Measurements from ENCODE around the gene TSPAN11.

TSPAN11 gene

GRCh38 chr12:31033146-31033545 is 106.6 kb downstream of the TSPAN11 start:
- Histone ChIP-seq H3K9ac (ENCODE audit: low read length in 5 of 5) (no peak overlapping the region), H3K36me3 (ENCODE audit: control insufficient read depth in 5 of 5, insufficient read depth in 5 of 5, low read length in 5 of 5) (no peaks in the 10 kb centered on the region), H3K27ac (ENCODE audit: low read depth, low read length) (no peak overlapping the region), H3K27me3 (ENCODE audit: control insufficient read depth in 5 of 5, insufficient read depth in 4 of 5, low read length in 5 of 5) (peaks cover 0 to 2% (median 0%) of the 10 kb centered on the region in 5 donors), H3K4me3 (ENCODE audit: low read depth in 1 of 5, low read length in 5 of 5) (no peak overlapping the region), H3K9me3 (ENCODE audit: control insufficient read depth in 5 of 5, low read length in 5 of 5) (no peaks in the 10 kb centered on the region), H3K4me1 (ENCODE audit: control insufficient read depth in 5 of 5, insufficient read depth in 5 of 5, low read length in 5 of 5) (no peaks in the 10 kb centered on the region)

- Histone ChIP-seq H3K36me3 (ENCODE audit: control insufficient read depth in 5 of 5, insufficient read depth in 5 of 5, low read length in 5 of 5) (no peaks in the 10 kb centered on the region), H3K27ac (ENCODE audit: low read depth, low read length) (no peak overlapping the region), H3K4me3 (ENCODE audit: low read depth in 1 of 5, low read length in 5 of 5) (no peak overlapping the region), H3K27me3 (ENCODE audit: control insufficient read depth in 5 of 5, insufficient read depth in 4 of 5, low read length in 5 of 5) (peaks cover 0 to 2% (median 0%) of the 10 kb centered on the region in 5 donors), H3K9me3 (ENCODE audit: control insufficient read depth in 5 of 5, low read length in 5 of 5) (no peaks in the 10 kb centered on the region), H3K9ac (ENCODE audit: low read length in 5 of 5) (no peak overlapping the region), H3K4me1 (ENCODE audit: control insufficient read depth in 5 of 5, insufficient read depth in 5 of 5, low read length in 5 of 5) (no peaks in the 10 kb centered on the region)
These were observed 107.1 kb downstream of the TSPAN11 start for GRCh38 chr12:31033681-31034080.

- no peak overlapping the region for H3K27ac ChIP-seq (ENCODE audit: low read depth, low read length)
- peaks cover 0 to 2% (median 0%) of the 10 kb centered on the region in 5 donors for H3K27me3 ChIP-seq (ENCODE audit: control insufficient read depth in 5 of 5, insufficient read depth in 4 of 5, low read length in 5 of 5)
These were observed 107.8 kb downstream of the TSPAN11 start for GRCh38 chr12:31034372-31034771.

GRCh38 chr12:31035226-31035625 is 108.7 kb downstream of the TSPAN11 start:
- Histone ChIP-seq H3K27ac (ENCODE audit: low read depth, low read length) (no peak overlapping the region), H3K27me3 (ENCODE audit: control insufficient read depth in 5 of 5, insufficient read depth in 4 of 5, low read length in 5 of 5) (peaks cover 0 to 2% (median 0%) of the 10 kb centered on the region in 5 donors), H3K36me3 (ENCODE audit: control insufficient read depth in 5 of 5, insufficient read depth in 5 of 5, low read length in 5 of 5) (no peaks in the 10 kb centered on the region), H3K9ac (ENCODE audit: low read length in 5 of 5) (no peak overlapping the region), H3K9me3 (ENCODE audit: control insufficient read depth in 5 of 5, low read length in 5 of 5) (no peaks in the 10 kb centered on the region), H3K4me3 (ENCODE audit: low read depth in 1 of 5, low read length in 5 of 5) (no peak overlapping the region), H3K4me1 (ENCODE audit: control insufficient read depth in 5 of 5, insufficient read depth in 5 of 5, low read length in 5 of 5) (no peaks in the 10 kb centered on the region)

More at GRCh38 chr12:31034372-31034771, 107.8 kb downstream of the TSPAN11 start:
- no peaks in the 10 kb centered on the region for H3K36me3 ChIP-seq (ENCODE audit: control insufficient read depth in 5 of 5, insufficient read depth in 5 of 5, low read length in 5 of 5)
- no peaks in the 10 kb centered on the region for H3K4me1 ChIP-seq (ENCODE audit: control insufficient read depth in 5 of 5, insufficient read depth in 5 of 5, low read length in 5 of 5)
- no peak overlapping the region for H3K9ac ChIP-seq (ENCODE audit: low read length in 5 of 5)
- H3K9me3 ChIP-seq (ENCODE audit: control insufficient read depth in 5 of 5, low read length in 5 of 5), result no peaks in the 10 kb centered on the region
- no peak overlapping the region for H3K4me3 ChIP-seq (ENCODE audit: low read depth in 1 of 5, low read length in 5 of 5)

- Histone ChIP-seq H3K4me3 (ENCODE audit: low read depth in 1 of 5, low read length in 5 of 5) (no peak overlapping the region), H3K9ac (ENCODE audit: low read length in 5 of 5) (no peak overlapping the region), H3K27me3 (ENCODE audit: control insufficient read depth in 5 of 5, insufficient read depth in 4 of 5, low read length in 5 of 5) (peaks cover 0 to 2% (median 0%) of the 10 kb centered on the region in 5 donors), H3K36me3 (ENCODE audit: control insufficient read depth in 5 of 5, insufficient read depth in 5 of 5, low read length in 5 of 5) (no peaks in the 10 kb centered on the region), H3K9me3 (ENCODE audit: control insufficient read depth in 5 of 5, low read length in 5 of 5) (no peaks in the 10 kb centered on the region), H3K4me1 (ENCODE audit: control insufficient read depth in 5 of 5, insufficient read depth in 5 of 5, low read length in 5 of 5) (no peaks in the 10 kb centered on the region), H3K27ac (ENCODE audit: low read depth, low read length) (no peak overlapping the region)
These were observed 109.6 kb downstream of the TSPAN11 start for GRCh38 chr12:31035967-31036665.

GRCh38 chr12:31037028-31037427 is 110.5 kb downstream of the TSPAN11 start:
- Histone ChIP-seq H3K9me3 (ENCODE audit: control insufficient read depth in 5 of 5, low read length in 5 of 5) (no peaks in the 10 kb centered on the region), H3K9ac (ENCODE audit: low read length in 5 of 5) (no peak overlapping the region), H3K36me3 (ENCODE audit: control insufficient read depth in 5 of 5, insufficient read depth in 5 of 5, low read length in 5 of 5) (no peaks in the 10 kb centered on the region), H3K27ac (ENCODE audit: low read depth, low read length) (no peak overlapping the region), H3K27me3 (ENCODE audit: control insufficient read depth in 5 of 5, insufficient read depth in 4 of 5, low read length in 5 of 5) (peaks cover 0 to 2% (median 0%) of the 10 kb centered on the region in 5 donors), H3K4me3 (ENCODE audit: low read depth in 1 of 5, low read length in 5 of 5) (no peak overlapping the region), H3K4me1 (ENCODE audit: control insufficient read depth in 5 of 5, insufficient read depth in 5 of 5, low read length in 5 of 5) (no peaks in the 10 kb centered on the region)

- no peak overlapping the region for H3K9ac ChIP-seq (ENCODE audit: low read length in 5 of 5)
- no peaks in the 10 kb centered on the region for H3K4me1 ChIP-seq (ENCODE audit: control insufficient read depth in 5 of 5, insufficient read depth in 5 of 5, low read length in 5 of 5)
- no peaks in the 10 kb centered on the region for H3K36me3 ChIP-seq (ENCODE audit: control insufficient read depth in 5 of 5, insufficient read depth in 5 of 5, low read length in 5 of 5)
- no peak overlapping the region for H3K27ac ChIP-seq (ENCODE audit: low read depth, low read length)
- H3K9me3 ChIP-seq (ENCODE audit: control insufficient read depth in 5 of 5, low read length in 5 of 5), result no peaks in the 10 kb centered on the region
- H3K27me3 ChIP-seq (ENCODE audit: control insufficient read depth in 5 of 5, insufficient read depth in 4 of 5, low read length in 5 of 5), result peaks cover 0 to 2% (median 0%) of the 10 kb centered on the region in 5 donors
- H3K4me3 ChIP-seq (ENCODE audit: low read depth in 1 of 5, low read length in 5 of 5), result no peak overlapping the region
These were observed 111.4 kb downstream of the TSPAN11 start for GRCh38 chr12:31037931-31038330.

GRCh38 chr12:31041033-31041564 is 114.6 kb downstream of the TSPAN11 start:
- Histone ChIP-seq H3K27me3 (ENCODE audit: control insufficient read depth in 5 of 5, insufficient read depth in 4 of 5, low read length in 5 of 5) (peaks cover 0 to 2% (median 0%) of the 10 kb centered on the region in 5 donors), H3K9me3 (ENCODE audit: control insufficient read depth in 5 of 5, low read length in 5 of 5) (no peaks in the 10 kb centered on the region), H3K27ac (ENCODE audit: low read depth, low read length) (no peak overlapping the region), H3K4me3 (ENCODE audit: low read depth in 1 of 5, low read length in 5 of 5) (no peak overlapping the region), H3K9ac (ENCODE audit: low read length in 5 of 5) (no peak overlapping the region), H3K4me1 (ENCODE audit: control insufficient read depth in 5 of 5, insufficient read depth in 5 of 5, low read length in 5 of 5) (no peaks in the 10 kb centered on the region), H3K36me3 (ENCODE audit: control insufficient read depth in 5 of 5, insufficient read depth in 5 of 5, low read length in 5 of 5) (no peaks in the 10 kb centered on the region)

Data from subcutaneous abdominal adipose tissue (tissue), 5 donors.